ENCODE results near the gene NDUFB8.

NDUFB8 gene

DNA sequence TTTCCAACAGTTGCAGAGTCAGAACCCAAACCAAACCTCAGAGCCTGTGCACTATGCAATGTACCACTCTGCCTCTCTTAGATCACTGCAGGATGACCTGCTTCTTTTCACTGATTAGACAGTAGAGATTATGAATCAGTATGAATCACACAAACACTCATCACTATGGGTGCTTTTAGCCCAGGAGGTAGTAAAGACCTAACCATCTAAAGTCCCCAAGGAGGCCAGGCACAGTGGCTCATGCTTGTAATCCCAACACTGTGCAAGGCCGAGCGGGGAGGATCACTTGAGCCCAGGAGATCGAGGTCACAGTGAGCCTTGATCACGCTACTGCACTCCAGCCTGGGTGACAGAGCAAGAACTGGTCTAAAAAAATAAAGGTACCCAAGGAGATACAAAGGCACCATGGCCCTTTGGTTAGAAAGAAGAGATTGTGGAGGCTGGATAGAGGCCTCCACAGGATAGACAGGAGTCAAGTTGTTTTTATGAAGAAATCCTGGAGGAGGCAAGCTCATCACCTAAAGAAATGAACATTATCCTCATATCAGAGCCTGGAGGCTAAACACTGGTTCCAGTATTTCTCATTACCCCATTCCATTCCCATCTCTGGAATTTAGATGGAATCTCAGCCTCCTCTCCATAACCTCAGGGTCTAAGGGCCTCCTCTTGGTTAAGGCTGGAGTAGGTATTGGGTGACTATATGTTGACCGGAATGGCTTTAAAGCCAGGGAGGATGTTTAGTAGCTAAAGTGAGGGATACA is 22.9 kb downstream of the NDUFB8 start:
- FAIRE-seq, result no peak

DNA sequence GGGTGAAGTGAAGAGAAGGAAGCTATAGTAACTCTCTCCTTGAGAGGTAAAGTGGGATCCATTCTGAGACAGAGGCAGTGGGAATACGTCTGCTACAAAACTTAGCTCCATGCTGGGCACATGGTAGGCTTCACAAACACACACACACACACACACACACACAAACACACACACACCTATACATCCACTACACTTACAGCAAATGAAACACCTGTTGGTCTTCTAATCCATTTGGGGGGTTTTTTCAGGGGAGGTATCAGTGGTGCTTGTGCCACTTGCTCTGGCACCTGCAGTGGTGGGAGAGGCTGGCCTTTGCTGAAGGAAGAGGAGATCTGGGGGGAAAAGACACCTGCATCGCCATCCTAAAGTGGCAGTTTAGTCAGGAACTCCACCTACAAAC is 24.5 kb downstream of the NDUFB8 start:
- FAIRE-seq, result no peak

DNA sequence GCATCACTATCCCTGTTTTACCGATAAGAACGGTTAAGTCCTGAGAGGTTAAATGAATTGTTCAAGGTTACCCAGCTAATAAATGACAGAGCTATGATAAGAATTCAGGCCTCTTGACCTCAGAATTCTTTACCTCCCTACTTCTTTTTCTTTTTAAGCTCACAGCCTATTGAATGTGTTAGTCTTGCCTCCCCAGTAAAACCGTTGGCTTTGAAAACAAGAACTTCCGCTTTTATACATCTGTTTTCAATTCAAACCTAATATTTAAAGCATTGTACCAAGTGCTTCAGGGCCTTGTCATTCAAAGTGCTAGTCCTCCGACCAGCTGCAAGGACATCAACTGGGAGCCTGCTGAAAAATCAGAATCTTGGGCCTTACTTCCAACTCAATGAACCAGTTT is 25.6 kb downstream of the NDUFB8 start:
- no peak for FAIRE-seq

DNA sequence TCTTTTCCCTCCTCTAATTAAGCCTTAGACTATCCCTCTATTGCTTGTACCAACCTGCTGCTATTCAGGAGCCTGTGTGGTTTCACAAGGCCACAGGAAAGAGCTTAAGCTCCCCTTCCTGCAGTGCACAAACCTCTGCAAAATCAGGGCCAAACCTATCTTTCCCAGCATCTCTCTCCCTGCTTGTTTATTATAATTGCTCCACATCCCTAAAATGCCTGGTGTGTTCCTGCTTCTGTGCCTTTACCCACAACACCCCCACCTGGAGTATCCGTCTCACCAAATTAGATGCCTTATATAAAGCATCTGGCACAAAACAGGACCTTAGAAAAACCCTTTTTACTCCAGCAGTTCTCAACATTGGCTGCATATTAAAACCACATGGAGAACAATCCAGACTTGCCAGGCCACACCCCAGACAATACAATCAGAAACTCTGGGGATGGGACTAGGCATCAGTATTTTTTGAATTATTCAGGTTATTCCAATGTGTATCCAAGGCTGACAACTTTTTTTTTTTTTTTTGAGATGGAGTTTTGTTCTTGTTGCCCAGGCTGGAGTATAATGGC is 26.7 kb downstream of the NDUFB8 start:
- FAIRE-seq, result no peak

DNA sequence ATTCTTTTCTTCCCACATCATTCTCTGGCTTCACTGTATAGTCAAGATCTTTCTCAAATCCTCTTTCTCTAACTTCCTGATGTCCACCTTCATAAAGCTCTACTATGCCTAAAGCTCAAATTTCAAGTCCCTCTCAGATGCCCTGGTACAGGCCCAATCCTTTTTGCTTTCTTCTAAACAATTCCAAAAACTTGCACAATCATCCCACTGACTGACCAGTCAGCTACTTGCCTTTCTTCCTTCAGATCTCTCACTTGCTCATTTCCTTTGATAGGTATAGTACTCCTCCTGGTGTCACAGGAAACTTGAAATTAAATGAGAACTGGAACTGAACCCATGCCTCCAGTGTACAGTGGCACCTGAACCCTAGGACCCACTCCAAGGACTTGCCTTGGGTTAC is 28.2 kb downstream of the NDUFB8 start:
- no peak for FAIRE-seq

DNA sequence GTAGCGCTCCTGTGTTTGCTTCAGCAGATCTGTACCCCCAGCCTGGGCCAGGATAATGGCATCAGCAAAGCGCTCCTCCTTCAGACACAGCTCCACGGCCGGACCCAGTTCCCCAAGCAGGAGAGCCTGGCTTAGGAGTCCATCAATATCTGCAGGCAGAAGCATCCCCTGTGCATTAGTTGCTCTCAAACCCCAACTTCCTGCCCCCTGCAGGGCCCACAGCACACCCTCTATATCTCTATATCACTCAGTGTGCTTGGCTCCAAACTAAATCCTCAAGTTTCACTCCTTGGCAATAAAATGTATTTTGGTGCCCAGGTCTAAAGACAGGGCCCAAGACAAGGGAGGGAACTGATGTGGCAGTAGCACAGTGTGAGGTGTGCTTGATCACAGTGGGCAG is 31.6 kb downstream of the NDUFB8 start:
- FAIRE-seq, result no peak

DNA sequence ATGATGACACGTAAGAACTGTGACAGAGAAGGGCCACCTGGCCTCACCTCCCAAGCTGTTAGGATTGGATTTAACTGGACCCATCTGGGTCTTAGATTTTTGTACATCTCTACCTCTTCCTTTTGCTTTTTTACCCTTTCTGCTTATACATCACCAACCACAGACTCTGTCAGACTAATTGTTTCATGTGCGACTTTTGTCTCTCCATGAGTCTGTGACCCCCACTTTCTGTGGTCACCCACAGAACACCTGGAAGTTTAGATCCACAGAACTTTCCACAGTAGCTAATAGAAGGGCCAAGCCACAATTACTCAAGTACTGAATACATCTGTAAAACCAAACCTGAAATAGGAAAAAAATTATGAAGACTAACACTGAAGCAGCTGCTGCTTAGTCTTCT is 33.1 kb downstream of the NDUFB8 start:
- FAIRE-seq, result no peak

DNA sequence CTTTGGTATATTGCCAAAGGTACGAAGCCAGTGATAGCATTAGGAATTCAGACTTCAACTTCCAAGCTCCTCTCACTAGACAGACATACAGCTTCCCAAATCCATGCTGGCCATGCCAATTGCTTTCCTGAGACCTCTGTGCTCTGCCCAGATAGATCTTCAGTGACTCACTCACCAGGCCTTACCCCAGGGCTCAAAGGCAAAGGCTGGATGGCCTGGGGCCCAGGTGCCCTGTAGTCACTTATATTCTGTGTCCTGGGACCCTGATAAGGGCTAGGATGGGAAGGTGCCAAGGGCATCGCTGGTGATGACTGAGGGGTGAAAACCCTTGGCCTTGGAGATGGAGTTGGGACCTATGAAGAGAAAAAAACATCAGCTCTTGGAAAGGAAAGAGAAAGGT is 39.1 kb downstream of the NDUFB8 start:
- no peak for FAIRE-seq

DNA sequence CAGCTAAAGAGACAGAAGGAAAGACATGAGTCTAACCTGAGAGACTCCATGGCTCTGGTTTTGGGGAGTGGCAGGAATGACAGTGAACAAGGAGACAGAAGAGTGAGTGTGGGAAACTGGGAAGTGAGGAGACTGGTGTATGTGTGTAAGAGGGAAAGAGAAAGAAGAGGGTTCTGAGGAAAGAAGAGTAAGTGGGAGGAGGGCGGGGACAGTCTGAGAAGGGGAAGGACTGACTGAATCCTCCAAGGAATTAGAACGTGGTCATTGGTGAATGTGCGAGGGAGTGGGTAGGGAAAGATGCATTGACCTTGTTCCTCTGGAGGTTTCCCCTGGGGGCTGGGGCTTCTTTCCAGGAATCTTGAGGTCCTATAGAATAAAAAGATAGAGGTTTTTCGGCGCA is 40.3 kb downstream of the NDUFB8 start:
- no peak for FAIRE-seq

DNA sequence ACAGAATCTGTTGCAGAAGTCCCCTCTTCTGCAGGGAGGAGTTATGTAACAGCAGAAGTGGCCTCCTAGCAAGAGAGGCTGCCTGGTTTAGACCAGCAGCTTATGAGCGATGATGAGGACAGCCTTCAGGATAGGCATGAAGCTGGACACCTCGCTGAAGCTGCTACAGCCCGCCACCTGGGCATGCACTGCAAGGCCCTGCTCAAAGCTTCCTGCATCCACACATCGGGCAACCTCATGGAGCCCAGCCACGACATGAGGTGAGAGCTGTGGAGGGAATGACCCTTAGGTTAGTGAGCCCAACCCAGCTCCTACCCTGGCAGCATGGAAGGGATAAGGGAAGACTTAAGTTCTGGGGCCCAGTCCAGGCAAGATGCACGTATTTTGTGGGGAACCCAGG is 42.1 kb downstream of the NDUFB8 start:
- no peak for FAIRE-seq

DNA sequence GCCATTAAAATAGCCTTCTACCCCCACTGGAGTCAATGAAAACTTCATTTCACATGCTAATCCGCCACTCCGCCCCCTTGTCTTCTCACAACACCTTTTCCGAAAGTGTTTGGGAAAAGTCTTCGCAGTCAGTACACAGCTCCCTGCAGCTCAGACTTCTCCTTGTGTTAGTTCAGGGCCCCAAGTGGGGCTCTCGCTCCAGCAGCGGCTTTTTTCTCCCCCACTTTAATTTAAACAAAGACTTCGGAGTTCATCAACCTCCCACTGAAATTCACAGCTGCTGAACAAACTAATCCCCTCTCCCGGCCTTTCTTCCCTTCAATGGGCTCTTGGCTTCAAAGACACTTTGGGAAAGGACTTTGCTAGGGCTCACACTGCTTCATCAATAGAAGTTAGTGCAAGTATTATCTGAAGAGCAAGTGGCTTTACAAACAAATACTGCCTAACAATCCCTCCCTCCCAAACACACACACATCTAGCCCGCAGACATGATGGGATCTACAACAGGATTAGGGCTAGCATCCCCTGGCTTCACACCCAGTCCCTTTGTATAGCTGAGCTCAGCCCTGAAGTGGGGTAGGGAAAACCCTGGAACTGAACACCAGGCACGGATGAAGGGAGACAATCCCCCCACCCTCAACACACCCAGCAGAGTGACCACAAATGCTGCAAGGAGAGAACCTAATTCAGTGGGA is 43.7 kb downstream of the NDUFB8 start:
- no peak for FAIRE-seq

DNA sequence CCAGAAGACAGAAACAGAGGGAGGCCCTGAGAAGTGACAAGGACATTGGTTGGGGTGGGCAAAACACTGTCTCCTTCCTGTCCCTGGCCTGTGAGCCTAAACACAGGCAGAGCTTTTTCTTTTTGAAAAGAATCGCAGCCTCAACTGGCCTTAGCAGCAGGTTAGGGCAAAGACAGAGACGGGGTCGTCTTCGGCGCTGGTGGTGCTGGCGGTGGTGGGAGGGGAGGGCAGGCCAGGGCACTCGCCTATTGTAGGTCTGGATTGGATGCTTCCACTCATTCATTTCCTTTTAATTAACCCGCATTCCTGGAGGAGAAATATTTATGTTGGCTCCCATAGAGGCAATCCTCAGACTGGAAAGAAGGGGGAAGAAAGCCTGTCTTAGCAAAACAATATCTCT is 44.3 kb downstream of the NDUFB8 start:
- FAIRE-seq, result no peak

DNA sequence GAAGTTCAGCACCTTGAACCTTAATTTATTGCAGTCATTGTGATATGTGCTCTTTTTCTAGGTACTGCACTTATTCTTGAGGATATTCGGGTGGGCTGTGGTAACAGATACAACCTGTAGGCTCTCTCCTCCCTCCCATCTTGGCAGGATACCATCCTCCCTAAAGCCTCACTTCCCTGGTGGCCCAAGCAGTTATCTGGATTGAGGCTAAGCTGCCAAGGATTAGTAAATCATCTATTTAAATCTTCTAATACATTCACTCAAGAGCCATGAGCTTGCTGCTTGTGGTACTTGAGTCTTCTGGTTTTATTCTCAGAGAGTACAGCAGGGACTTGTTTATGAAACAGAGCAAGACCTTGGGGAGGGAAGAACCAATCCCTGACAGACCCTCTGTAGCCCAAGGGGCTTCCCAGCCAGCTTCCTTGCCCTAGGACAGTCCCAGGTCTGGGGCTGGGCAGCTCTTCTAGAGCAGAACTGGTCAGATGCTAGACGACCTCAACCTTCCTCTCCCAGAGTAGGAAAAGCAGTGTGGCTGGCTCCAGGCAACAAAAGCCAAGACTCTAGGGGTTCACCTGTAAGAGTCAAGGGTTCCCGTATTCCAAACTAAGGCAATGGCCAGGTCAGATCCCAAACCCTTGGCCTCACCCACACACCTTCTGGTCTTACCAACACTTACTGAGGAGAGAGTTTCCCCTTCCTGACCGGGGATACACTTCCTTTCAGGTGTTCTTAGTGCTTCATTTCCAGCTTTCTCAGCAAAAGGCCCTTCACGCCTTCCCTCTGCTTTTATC is 45.6 kb downstream of the NDUFB8 start:
- FAIRE-seq, result no peak

DNA sequence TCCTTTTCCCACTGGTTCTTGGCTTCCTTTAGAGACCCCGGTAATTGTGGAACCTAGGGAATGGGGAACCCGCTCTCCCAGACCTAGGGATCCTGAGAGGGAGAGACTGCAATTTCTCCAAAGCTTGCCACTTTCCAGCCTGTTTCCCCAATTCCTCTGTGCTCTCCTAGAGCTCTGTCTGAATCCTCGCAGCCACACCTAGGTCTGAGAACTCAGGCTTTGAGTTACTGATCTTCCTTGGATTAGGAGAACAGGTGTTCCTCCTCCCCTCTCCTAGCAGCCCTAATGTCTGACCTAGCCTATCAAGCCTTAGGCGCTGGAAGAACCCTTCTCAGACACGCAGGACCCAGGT is 46.9 kb downstream of the NDUFB8 start:
- no peak for FAIRE-seq

DNA sequence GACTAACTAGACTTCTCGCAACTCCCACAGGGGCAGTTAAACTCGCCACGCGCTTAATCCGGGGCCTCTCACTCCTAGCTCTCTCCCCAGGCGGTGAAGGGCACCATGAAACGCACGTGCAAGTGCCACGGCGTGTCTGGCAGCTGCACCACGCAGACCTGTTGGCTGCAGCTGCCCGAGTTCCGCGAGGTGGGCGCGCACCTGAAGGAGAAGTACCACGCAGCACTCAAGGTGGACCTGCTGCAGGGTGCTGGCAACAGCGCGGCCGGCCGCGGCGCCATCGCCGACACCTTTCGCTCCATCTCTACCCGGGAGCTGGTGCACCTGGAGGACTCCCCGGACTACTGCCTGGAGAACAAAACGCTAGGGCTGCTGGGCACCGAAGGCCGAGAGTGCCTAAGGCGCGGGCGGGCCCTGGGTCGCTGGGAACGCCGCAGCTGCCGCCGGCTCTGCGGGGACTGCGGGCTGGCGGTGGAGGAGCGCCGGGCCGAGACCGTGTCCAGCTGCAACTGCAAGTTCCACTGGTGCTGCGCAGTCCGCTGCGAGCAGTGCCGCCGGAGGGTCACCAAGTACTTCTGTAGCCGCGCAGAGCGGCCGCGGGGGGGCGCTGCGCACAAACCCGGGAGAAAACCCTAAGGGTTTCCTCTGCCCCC is 47.4 kb downstream of the NDUFB8 start:
- no peak for FAIRE-seq

DNA sequence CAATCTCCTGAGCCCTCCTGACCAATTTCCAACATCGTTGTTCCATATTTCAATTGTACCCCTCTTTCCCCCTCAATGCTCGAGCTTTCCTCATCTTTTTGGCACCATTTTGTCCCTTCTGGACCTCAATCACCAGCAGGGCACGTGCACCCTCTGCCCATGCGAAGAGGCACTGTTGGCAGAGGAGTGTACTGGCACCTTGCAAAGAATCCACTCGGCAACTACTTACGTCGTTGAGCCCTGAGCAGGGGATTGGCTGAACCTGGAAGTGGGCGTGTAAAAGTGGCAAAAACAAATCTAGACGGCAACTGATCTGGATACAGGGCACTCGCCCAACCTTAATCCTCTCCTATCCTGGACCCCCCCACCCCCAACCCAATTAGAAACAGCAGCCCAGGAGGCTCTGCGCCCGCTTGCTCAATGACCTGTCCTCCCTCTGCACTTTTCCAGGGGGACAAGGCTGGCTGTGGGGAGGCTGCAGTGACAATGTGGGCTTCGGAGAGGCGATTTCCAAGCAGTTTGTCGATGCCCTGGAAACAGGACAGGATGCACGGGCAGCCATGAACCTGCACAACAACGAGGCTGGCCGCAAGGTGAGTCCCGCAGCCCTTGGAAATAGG is 48.1 kb downstream of the NDUFB8 start:
- peak; percentile 88 for FAIRE-seq

DNA sequence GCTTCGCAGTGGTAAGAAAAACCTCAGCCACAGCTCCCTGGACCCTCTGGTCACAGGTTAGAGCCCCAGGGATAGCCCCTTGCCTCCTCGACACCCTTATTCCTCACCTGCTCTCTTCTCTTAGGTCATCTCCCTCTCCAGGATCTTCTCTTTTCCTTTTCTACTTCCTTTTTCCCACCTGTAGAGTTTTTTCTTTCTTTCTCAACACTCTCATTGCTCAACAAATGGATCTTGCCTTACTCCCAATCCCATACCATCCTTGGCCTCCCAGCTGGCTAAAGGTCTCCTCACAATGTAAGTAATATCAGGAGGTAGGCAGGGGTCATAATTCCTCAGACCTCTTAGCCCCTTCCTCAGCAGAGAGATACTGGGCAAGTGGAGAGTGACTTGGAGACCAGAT is 49.7 kb downstream of the NDUFB8 start:
- no peak for FAIRE-seq

DNA sequence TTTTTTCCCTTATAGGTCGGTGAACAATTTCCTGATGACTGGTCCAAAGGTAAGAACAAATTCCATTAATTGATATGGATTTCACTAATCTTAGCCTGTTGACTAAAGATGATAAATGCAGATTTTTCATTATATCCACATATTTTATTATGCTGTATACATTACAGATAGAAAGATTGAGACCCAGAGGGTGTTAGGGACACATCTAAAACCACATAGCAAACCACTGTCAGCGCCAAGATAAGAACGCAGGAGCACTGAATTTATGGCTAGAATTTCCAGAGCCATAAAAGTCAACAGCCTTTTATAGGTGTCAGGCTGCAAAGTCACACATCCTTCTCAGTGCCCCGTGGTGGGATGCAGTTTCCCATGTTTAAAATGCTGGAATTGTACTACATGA is 50.6 kb downstream of the NDUFB8 start:
- no peak for FAIRE-seq

DNA sequence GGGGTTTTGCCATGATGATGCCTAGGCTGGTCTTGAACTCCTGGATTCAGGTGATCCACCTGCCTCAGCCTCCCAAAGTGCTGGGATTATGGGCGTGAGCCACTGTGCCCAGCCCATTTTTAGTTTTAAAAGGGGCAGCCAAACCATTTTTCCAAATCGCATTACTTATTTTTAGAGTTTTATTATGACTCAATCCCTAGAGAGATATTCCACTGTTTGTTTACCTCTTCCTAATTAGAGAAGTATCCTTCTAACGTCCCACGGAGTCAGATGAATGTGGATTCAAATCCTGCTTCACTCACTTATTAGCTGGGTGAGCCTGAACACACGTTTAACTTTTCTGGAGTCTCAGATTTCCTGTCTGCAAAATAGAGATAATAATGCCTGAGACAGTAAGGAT is 51.7 kb downstream of the NDUFB8 start:
- no peak for FAIRE-seq
